ENCODE measurements around the gene CHCHD10.
"Not testable (repeated sequence)": the region's sequence is repeated elsewhere in the genome, so short reads cannot be mapped to it uniquely, and the experiment has no call there.

Gene CHCHD10

GRCh38 chr22:23750367-23750713 lies 17.4 kb downstream of the CHCHD10 start:
- DNase-seq (ENCODE audit: low spot score) = peak; percentile 35

DNA sequence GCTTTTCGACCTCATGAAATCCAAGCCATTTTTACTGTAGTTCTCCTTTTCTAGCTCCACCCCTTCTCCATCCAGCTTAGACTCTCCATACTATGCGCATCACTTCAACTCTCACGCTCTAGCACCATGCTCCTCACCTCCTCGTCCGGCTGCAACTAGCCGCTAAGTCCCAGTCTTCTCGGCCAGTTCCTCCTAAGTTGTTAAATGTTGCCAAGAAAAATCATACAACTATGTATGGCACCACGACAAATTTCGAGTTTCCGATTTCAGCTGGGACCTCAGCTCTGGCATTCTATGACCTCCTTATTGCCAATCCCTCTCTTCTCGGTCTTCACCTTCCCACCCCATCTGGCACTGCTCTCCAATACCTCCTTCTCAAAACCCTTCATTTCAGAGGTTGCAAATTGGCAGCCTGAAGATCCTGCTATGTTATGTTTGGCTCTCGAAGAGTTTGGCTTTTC lies 17.9 kb downstream of the CHCHD10 start:
- no peak for DNase-seq (ENCODE audit: low spot score)

DNA sequence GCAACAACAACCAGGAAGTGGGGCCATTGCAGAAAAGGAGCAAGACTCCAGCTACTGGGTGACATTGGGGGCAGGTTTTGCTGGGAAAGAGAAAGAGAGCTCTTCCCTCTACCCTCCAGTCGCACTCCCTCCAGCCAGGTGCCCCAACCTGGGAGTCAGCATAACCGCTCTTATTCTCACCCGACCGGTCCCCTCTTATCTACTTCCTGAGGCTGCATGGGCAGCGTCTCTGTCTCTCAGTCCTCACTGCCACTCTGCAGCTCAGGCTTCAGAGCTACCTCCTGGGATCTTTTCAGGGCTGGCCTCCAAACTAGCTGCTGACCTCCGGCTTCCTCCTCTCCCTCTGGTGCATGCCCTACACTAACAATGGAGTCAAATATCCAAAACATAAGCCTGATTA lies 22.0 kb downstream of the CHCHD10 start:
- DNase-seq (ENCODE audit: low spot score) = no peak

DNA sequence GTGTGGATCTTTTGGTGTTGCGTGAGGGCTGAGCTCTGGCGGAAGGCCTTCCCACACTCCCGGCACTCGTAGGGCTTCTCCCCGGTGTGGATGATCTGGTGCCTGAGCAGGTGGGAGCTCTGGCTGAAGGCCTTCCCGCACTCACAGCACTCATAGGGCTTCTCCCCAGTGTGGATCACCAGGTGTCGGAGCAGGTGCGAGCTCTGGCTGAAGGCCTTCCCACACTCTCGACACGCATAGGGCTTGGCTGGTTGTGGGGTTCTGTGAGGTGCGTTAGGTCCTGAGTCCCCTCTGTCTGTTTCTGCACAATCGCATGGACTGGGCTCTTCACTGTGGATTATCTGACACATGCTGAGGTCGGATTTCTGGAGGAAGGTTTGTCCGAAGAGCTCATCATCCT lies 23.3 kb downstream of the CHCHD10 start:
- no peak for DNase-seq (ENCODE audit: low spot score)

DNA sequence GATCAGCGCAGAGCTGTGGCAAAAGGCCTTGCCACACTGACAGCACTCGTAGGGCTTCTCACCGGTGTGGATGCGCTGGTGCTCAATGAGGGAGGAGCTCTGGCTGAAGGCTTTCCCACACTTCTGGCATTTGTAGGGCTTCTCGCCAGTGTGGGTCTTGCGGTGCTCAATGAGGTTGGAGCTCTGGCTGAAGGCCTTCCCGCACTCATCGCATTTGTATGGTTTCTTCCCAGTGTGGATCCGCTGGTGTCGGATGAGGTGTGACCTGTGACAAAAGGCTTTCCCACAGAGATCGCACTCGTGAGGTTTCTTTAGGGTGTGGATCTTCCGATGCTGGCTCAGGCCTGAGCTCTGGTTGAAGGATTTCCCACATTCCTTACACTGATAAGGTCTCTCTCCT lies 23.8 kb downstream of the CHCHD10 start:
- DNase-seq (ENCODE audit: low spot score) = no peak

DNA sequence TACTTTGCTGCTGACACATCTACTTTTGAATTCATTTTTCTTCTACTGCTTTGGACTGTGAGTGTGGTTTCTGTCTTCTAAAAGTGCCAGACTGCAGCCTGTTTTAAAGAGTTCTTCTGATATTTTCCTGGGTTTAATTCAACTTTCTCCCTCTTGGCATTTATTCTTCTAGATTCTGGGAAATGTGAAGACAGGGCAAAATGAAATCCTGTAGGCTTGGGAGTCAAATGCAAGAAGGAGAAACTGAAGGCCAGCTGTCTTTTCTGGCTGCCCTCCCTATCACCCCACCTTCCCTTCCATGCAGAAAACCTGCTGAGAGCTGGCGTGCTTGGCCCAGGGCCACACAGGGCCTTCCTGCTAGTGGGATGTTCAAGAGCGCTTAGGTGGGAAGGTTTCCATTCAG lies 24.5 kb downstream of the CHCHD10 start:
- no peak for DNase-seq (ENCODE audit: low spot score)

DNA sequence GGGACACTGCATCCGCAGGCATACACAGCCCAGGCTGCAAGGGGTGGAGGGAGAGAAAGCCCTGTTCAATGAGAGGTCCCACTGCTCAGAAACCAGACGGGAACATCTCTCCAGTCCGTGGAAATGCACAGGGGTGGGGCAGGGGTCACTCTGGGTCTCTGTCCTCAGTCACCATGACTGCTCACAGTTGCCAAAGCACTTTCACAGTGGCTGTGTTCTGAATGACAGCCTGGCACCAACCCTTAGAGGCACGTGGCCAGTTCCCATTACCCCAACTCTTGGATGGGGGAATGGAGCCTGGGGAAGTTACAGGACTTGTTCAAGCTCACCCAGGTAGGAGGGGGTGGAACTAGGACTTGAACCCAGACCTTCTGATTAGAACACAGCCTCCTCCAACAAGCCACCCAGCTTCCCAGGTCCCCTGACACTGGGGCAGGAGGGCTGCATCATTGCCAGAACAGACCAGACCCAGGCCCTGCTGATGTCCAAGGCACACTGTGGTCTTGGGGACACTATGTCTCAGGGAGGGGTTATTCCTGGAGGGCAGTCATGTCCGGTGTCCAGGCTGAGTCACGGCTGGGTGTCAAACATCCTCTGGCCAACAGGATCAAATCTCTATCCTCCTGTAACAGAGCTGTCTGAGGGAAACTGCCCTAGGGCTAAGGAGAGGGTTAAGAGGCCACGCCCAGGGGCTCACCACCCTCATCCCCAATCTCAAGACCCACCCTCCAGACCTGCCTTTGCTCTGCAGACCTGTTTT lies 25.1 kb downstream of the CHCHD10 start:
- no peak for DNase-seq (ENCODE audit: low spot score)

DNA sequence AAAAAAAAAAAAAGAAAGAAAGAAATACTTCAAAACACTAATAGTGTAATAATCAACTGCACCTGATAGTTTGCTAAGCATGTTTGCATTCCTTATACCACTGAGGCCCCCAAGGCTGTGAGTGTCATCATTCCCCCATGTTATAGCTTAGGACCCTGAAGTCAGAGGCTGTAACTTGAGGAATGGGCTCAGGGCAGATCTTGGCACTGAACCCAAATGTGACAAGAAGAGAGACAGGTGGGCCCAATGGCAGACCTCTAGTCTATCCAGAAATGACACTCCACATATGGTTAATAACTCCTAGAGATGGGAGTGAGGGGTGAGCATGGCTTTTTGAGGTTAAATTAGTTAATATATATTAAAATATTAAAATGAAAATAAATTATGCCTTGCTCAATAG lies 30.1 kb downstream of the CHCHD10 start:
- DNase-seq (ENCODE audit: low spot score) = no peak

- DNase-seq (ENCODE audit: low spot score) = not testable (repeated sequence)
Observed at GRCh38 chr22:23728108-23728507, 39.7 kb downstream of the CHCHD10 start.

DNA sequence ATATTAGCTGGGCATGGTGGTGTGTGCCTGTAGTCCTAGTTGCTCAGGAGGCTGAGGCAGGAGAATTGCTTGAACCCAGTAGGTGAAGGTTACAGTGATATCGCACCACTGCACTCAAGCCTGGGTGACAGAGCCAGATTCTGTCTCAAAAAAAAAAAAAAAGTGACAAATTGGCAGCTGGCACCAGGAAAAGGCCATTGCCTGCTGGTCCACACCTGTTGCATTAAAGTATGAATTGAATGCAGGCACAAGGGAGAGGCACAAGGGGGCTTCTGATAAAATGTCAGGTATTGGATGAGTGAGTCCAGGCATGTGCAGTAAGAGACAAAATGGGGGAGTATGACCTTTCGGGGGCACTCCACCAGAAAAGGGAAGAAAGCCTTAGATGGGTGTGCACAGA lies 45.0 kb downstream of the CHCHD10 start:
- DNase-seq (ENCODE audit: low spot score) = no peak

DNA sequence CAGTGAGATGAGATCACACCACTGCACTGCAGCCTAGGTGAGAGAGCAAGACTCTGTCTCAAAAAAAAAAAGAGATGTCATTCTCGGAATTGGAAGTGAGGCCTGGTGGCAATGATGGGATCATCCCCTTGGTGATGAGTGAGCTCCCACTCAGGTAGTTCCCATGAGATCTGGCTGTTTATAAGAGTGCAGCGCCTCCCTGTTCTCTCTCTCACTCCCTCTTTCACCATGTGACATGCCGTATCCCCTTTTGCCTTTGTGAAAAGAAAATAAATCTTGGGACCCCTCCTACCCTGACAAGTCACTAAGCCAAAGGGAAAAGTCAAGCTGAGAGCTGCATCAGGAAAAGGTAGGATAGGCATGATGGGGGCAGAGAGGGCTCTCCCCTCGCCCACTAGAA lies 45.6 kb downstream of the CHCHD10 start:
- no peak for DNase-seq (ENCODE audit: low spot score)

DNA sequence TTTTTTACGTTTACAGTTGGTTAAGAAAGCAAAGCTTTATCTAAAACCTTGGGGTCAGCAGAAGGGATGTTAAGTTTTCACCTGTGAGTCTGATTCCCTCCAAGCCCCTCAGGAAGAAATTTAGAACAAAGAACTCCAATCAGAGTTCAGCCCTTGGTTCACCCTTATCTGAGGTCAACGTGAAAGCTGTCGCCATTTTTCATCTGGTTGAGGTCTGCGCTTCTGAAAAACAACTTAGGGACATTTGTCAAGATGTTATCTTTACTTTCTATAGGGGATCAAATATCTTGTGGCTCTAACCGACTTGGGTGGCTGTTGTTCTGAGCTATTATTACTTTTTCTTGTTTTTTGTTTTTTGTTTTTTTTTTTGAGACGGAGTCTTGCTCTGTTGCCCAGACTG lies 46.9 kb downstream of the CHCHD10 start:
- no peak for DNase-seq (ENCODE audit: low spot score)

DNA sequence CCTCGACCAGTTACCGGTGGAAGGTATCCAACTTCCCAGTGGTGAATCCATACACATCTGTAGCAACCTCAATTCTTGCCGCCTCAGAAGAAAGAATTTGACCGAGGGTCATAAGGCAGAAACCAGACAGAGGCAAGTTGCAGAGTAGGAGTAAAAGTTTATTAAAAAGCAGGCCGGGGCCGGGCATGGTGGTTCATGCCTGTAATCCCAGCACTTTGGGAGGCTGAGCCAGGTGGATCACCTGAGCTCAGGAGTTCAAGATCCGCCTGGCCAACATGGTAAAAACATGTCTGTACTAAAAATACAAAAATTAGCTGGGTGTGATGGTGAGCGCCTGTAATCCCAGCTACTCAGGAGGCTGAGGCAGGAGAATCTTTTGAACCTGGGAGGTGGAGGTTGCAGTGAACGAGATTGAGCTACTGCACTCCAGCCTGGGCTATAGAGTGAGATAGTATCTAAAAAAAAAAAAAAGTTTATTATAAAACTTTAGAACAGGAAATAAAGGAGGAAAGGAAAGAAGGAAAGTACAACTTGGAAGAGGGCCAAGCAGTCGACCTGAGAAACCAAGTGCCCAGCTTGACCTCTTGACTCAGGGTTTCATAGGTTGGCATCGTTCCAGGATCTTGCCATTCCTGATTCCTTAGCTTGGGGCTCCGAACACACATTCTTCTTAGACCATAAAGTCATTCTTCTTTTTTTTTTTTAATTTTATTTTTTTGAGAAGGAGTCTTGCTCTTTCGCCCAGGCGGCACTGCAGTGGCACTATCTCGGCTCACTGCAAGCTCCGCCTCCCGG lies 49.2 kb downstream of the CHCHD10 start:
- no peak for DNase-seq (ENCODE audit: low spot score)

DNA sequence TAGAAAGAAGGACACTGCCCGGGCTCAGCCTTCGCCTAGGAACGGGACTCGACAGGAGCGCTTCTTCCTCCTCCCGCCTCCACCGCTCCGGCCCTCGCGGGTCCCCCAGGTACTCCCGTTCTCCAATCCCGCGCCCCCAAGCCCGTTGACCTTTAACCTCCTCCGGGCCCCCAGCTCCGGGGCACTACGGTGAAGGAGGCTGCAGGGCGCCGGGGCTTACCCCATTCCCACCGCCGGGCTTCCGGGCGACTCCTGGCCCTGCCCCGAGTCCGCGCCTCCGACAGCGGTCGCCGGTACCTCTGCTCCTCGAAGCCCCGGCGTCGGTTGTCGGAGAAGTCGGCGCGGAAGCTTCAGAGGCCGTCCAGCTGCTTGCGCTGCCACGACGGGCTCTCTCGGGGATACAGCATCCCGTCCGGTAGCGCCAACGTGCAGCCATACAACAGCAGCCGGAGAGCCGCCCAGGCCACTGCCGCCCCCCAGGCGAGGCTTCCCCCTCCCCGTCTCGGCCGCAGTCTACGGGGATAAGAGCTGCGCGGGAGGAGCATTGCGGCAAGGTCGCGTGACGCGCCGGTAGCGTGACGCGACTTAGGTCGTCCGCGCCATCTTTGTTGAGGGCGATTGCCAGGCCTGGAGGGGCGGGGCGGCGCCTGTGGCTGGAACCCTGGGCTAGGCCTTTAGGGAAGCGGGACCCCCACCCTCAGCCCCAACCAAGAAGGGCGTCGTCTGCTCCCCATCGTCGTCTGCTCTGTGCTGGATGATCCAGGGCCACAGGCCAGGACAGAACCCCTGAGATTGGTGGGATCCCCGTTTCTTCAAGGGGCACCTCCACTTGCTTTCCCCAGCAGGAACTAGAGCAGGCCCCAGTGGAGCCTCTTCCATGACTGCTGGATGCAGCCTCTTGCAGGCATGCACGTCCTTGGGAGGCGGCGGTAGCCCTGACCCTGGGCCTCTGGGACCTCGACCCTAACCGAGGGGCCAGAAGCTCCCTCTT lies 50.7 kb downstream of the CHCHD10 start:
- DNase-seq (ENCODE audit: low spot score) = peak; percentile 93

Data from hepatic stellate cell (primary cell).